ENCODE measurements around the gene EXOSC2.
A peak's percentile ranks its signal among the peaks of the same experiment; 100 is the strongest.

Gene EXOSC2

DNA sequence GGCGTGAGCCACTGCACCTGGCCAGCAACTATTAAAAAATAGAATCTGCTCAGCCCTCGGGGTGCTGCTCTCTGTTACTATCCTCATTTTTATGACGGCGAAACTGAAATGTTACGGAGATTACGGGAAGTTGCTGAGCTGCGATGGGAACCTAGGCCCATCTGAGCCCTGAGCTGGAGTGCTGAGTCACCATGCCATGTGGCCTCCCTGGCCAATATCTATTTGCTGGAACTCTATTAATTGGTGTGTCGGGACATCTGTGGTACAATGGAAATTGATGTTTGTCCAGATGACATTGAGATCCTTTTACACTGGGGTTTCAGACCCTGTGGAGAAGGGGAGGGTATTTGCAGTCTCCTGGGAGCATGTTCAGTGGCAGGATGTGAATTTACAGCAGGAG is 21.1 kb upstream of the EXOSC2 start:
- Histone ChIP-seq H3K9ac (ENCODE audit: low read depth, low read length, poor library complexity) (no peak overlapping the region), H3K9me3 (replicated peaks in 1 of 2; ENCODE audit: control insufficient read depth in 2 of 2, insufficient read depth in 1 of 2, low read depth in 1 of 2, low read length in 2 of 2) (no peaks in the 10 kb centered on the region), H3K4me2 (ENCODE audit: insufficient read depth, low read length, poor library complexity, severe bottlenecking) (no peak overlapping the region), H3K79me1 (ENCODE audit: low read depth, low read length) (no peaks in the 10 kb centered on the region), H2BK15ac (ENCODE audit: low read length) (no peak overlapping the region), H3K23ac (ENCODE audit: low read depth, low read length, poor library complexity) (no peak overlapping the region), H4K91ac (ENCODE audit: low read depth, low read length, poor library complexity) (no peak overlapping the region), H2BK12ac (ENCODE audit: low read length) (no peak overlapping the region), H2BK120ac (ENCODE audit: low read depth, low read length) (no peak overlapping the region), H3K14ac (ENCODE audit: low read length) (no peak overlapping the region), H3K36me3 (replicated peaks in 1 of 2; ENCODE audit: control insufficient read depth in 2 of 2, insufficient read depth in 2 of 2, low read length in 2 of 2) (no peaks in the 10 kb centered on the region), H3K4me3 (ENCODE audit: low read length in 2 of 2) (no peak overlapping the region), H2AFZ (ENCODE audit: low read length) (no peak overlapping the region), H3K27ac (replicated peaks; ENCODE audit: low read length) (no peak overlapping the region), H2BK5ac (ENCODE audit: low read length) (no peak overlapping the region), H3K27me3 (ENCODE audit: control insufficient read depth in 3 of 3, insufficient read depth in 3 of 3, low read depth in 1 of 3, low read length in 3 of 3) (peaks cover 3 to 53% (median 21%) of the 10 kb centered on the region in 3 experiments), H3K18ac (ENCODE audit: low read length) (no peak overlapping the region), H3K4ac (ENCODE audit: low read length) (no peak overlapping the region), H4K8ac (ENCODE audit: low read depth, low read length) (no peak overlapping the region), H3K4me1 (ENCODE audit: control insufficient read depth in 2 of 2, insufficient read depth in 1 of 2, low read depth in 1 of 2, low read length in 2 of 2) (no peaks in the 10 kb centered on the region), H2AK5ac (ENCODE audit: low read depth, low read length) (no peak overlapping the region)
- no CpG with 5 or more reads among the region's 8 CpGs for WGBS, 2 donors (ENCODE audit: extremely low coverage in 2 of 2, insufficient read length in 2 of 2, insufficient replicate concordance in 1 of 2)
- DNase-seq (ENCODE audit: low spot score): no peak

DNA sequence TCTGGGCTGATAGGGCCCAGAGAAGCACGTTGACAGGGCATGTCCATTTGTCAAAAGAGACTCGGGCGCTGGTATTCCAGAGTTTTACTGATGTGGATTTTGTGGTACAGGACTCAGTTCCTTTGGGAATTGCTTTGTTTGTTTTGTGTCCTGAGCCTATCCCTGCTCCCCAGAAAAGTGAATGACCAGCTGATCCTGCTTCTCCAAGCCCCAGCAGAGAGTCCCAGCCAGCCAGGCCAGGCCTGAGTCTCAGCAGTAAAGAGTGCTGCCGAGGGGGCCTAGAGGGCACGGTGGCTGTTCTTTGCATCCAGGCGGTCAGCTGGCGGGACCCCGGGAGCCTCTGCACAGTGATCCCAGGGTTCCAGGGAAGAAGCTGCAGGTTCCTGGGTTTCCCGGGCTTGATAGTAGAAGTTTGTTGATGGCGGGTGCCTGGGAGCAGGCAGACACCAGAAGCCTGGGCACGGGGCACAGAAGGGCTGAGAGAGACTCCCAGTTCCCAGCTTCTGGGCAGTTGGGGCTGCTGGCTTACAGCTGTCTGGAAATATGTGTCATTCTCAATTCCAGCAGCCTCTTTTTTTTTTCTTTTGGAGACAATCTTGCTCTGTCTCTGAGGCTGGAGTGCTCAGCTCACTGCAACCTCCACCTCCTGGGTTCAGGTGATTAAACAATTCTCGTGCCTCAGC is 20.5 kb upstream of the EXOSC2 start:
- Histone ChIP-seq H3K14ac (ENCODE audit: low read length) (no peak overlapping the region), H3K79me1 (ENCODE audit: low read depth, low read length) (no peaks in the 10 kb centered on the region), H4K8ac (ENCODE audit: low read depth, low read length) (no peak overlapping the region), H4K91ac (ENCODE audit: low read depth, low read length, poor library complexity) (no peak overlapping the region), H3K9ac (ENCODE audit: low read depth, low read length, poor library complexity) (no peak overlapping the region), H3K4me3 (ENCODE audit: low read length in 2 of 2) (no peak overlapping the region), H2BK12ac (ENCODE audit: low read length) (no peak overlapping the region), H2BK120ac (ENCODE audit: low read depth, low read length) (no peak overlapping the region), H3K18ac (ENCODE audit: low read length) (peak overlapping the region; percentile 76), H3K23ac (ENCODE audit: low read depth, low read length, poor library complexity) (no peak overlapping the region), H3K36me3 (replicated peaks in 1 of 2; ENCODE audit: control insufficient read depth in 2 of 2, insufficient read depth in 2 of 2, low read length in 2 of 2) (no peaks in the 10 kb centered on the region), H2BK5ac (ENCODE audit: low read length) (no peak overlapping the region), H3K4ac (ENCODE audit: low read length) (no peak overlapping the region), H3K4me2 (ENCODE audit: insufficient read depth, low read length, poor library complexity, severe bottlenecking) (peak overlapping the region; percentile 11), H2AFZ (ENCODE audit: low read length) (peak overlapping the region; percentile 48), H2BK15ac (ENCODE audit: low read length) (peak overlapping the region; percentile 49), H3K4me1 (ENCODE audit: control insufficient read depth in 2 of 2, insufficient read depth in 1 of 2, low read depth in 1 of 2, low read length in 2 of 2) (no peaks in the 10 kb centered on the region), H3K27me3 (ENCODE audit: control insufficient read depth in 3 of 3, insufficient read depth in 3 of 3, low read depth in 1 of 3, low read length in 3 of 3) (peaks cover 3 to 53% (median 17%) of the 10 kb centered on the region in 3 experiments), H3K9me3 (replicated peaks in 1 of 2; ENCODE audit: control insufficient read depth in 2 of 2, insufficient read depth in 1 of 2, low read depth in 1 of 2, low read length in 2 of 2) (no peaks in the 10 kb centered on the region), H3K27ac (replicated peaks; ENCODE audit: low read length) (no peak overlapping the region), H2AK5ac (ENCODE audit: low read depth, low read length) (no peak overlapping the region)
- no CpG with 5 or more reads among the region's 12 CpGs for WGBS, 2 donors (ENCODE audit: extremely low coverage in 2 of 2, insufficient read length in 2 of 2, insufficient replicate concordance in 1 of 2)
- no peak for DNase-seq (ENCODE audit: low spot score)

DNA sequence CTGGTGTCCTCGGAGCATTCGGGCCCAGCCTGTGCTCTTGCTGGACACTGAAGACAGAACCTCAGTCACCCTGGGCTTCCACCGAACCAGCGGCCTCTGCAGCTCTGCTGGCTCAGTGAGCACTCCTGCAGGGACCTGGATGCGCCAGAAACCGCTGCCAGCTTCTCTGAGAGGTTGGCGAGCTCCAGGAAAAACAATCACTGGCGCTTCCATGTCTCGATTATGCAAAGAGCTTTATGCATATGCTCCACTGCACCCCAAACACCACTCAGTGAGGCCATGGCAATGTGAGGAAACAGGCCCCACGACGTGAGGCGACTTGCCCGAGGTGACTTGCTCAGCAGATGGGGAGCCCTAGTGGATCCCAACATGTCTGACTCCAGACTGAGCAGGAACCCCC is 18.2 kb upstream of the EXOSC2 start:
- H3K27ac ChIP-seq (replicated peaks; ENCODE audit: low read length): no peak overlapping the region
- no peak overlapping the region for H4K8ac ChIP-seq (ENCODE audit: low read depth, low read length)
- H3K23ac ChIP-seq (ENCODE audit: low read depth, low read length, poor library complexity): no peak overlapping the region
- H3K4ac ChIP-seq (ENCODE audit: low read length): no peak overlapping the region
- H2AFZ ChIP-seq (ENCODE audit: low read length): no peak overlapping the region
- H3K9me3 ChIP-seq (replicated peaks in 1 of 2; ENCODE audit: control insufficient read depth in 2 of 2, insufficient read depth in 1 of 2, low read depth in 1 of 2, low read length in 2 of 2): no peaks in the 10 kb centered on the region
- WGBS, 2 donors (ENCODE audit: extremely low coverage in 2 of 2, insufficient read length in 2 of 2, insufficient replicate concordance in 1 of 2): no CpG with 5 or more reads among the region's 13 CpGs
- H3K36me3 ChIP-seq (replicated peaks in 1 of 2; ENCODE audit: control insufficient read depth in 2 of 2, insufficient read depth in 2 of 2, low read length in 2 of 2): no peaks in the 10 kb centered on the region
- DNase-seq (ENCODE audit: low spot score): no peak
- H2BK15ac ChIP-seq (ENCODE audit: low read length): peak overlapping the region; percentile 85
- H2AK5ac ChIP-seq (ENCODE audit: low read depth, low read length): peak overlapping the region; percentile 35
- no peak overlapping the region for H3K4me2 ChIP-seq (ENCODE audit: insufficient read depth, low read length, poor library complexity, severe bottlenecking)
- H2BK120ac ChIP-seq (ENCODE audit: low read depth, low read length): no peak overlapping the region
- peak overlapping the region; percentile 73 for H2BK12ac ChIP-seq (ENCODE audit: low read length)
- no peaks in the 10 kb centered on the region for H3K79me1 ChIP-seq (ENCODE audit: low read depth, low read length)
- peaks cover 0 to 55% (median 7%) of the 10 kb centered on the region in 3 experiments for H3K27me3 ChIP-seq (ENCODE audit: control insufficient read depth in 3 of 3, insufficient read depth in 3 of 3, low read depth in 1 of 3, low read length in 3 of 3)
- H2BK5ac ChIP-seq (ENCODE audit: low read length): no peak overlapping the region
- H4K91ac ChIP-seq (ENCODE audit: low read depth, low read length, poor library complexity): peak overlapping the region; percentile 72
- no peak overlapping the region for H3K9ac ChIP-seq (ENCODE audit: low read depth, low read length, poor library complexity)
- peak overlapping the region; percentile 48 for H3K18ac ChIP-seq (ENCODE audit: low read length)
- no peaks in the 10 kb centered on the region for H3K4me1 ChIP-seq (ENCODE audit: control insufficient read depth in 2 of 2, insufficient read depth in 1 of 2, low read depth in 1 of 2, low read length in 2 of 2)
- H3K4me3 ChIP-seq (ENCODE audit: low read length in 2 of 2): no peak overlapping the region
- no peak overlapping the region for H3K14ac ChIP-seq (ENCODE audit: low read length)

DNA sequence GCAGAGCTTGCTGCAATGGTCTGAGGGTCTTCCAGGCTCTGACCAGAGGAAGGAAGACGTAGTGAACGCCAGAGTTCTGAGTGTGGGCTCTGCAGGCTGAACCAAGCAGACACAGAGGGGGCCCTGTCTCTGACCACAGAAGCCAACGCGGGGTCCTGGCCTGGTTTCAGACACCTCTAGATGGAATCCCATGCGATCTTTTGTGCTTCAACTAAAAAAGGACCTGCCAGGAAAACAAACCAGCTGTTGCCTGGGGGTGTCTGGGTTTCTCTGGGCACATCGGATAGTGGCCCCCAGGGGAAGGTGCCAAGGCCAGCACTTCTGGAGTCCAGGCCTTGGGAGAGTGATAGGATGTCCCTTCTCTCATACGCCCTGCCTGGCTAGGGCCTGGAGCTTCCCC is 16.3 kb upstream of the EXOSC2 start:
- WGBS, 2 donors (ENCODE audit: extremely low coverage in 2 of 2, insufficient read length in 2 of 2, insufficient replicate concordance in 1 of 2): no CpG with 5 or more reads among the region's 7 CpGs
- Histone ChIP-seq H2BK15ac (ENCODE audit: low read length) (no peak overlapping the region), H3K36me3 (replicated peaks in 1 of 2; ENCODE audit: control insufficient read depth in 2 of 2, insufficient read depth in 2 of 2, low read length in 2 of 2) (no peaks in the 10 kb centered on the region), H3K9me3 (replicated peaks in 1 of 2; ENCODE audit: control insufficient read depth in 2 of 2, insufficient read depth in 1 of 2, low read depth in 1 of 2, low read length in 2 of 2) (no peaks in the 10 kb centered on the region), H4K91ac (ENCODE audit: low read depth, low read length, poor library complexity) (no peak overlapping the region), H3K27ac (replicated peaks; ENCODE audit: low read length) (no peak overlapping the region), H3K4me1 (ENCODE audit: control insufficient read depth in 2 of 2, insufficient read depth in 1 of 2, low read depth in 1 of 2, low read length in 2 of 2) (peaks cover 0 to 2% of the 10 kb centered on the region in 2 donors), H3K79me1 (ENCODE audit: low read depth, low read length) (no peaks in the 10 kb centered on the region), H3K4me2 (ENCODE audit: insufficient read depth, low read length, poor library complexity, severe bottlenecking) (no peak overlapping the region), H3K4ac (ENCODE audit: low read length) (no peak overlapping the region), H2AK5ac (ENCODE audit: low read depth, low read length) (peak overlapping the region; percentile 84), H3K14ac (ENCODE audit: low read length) (no peak overlapping the region), H2BK120ac (ENCODE audit: low read depth, low read length) (no peak overlapping the region), H2BK5ac (ENCODE audit: low read length) (no peak overlapping the region), H3K9ac (ENCODE audit: low read depth, low read length, poor library complexity) (no peak overlapping the region), H3K27me3 (ENCODE audit: control insufficient read depth in 3 of 3, insufficient read depth in 3 of 3, low read depth in 1 of 3, low read length in 3 of 3) (peaks cover 0 to 49% (median 18%) of the 10 kb centered on the region in 3 experiments), H4K8ac (ENCODE audit: low read depth, low read length) (no peak overlapping the region), H3K23ac (ENCODE audit: low read depth, low read length, poor library complexity) (no peak overlapping the region), H3K4me3 (ENCODE audit: low read length in 2 of 2) (no peak overlapping the region), H2BK12ac (ENCODE audit: low read length) (no peak overlapping the region), H2AFZ (ENCODE audit: low read length) (no peak overlapping the region), H3K18ac (ENCODE audit: low read length) (no peak overlapping the region)
- DNase-seq (ENCODE audit: low spot score): no peak

Measured in neuronal stem cell (in vitro differentiated cells).